ENCODE measurements around the gene METTL26.

METTL26 gene

DNA sequence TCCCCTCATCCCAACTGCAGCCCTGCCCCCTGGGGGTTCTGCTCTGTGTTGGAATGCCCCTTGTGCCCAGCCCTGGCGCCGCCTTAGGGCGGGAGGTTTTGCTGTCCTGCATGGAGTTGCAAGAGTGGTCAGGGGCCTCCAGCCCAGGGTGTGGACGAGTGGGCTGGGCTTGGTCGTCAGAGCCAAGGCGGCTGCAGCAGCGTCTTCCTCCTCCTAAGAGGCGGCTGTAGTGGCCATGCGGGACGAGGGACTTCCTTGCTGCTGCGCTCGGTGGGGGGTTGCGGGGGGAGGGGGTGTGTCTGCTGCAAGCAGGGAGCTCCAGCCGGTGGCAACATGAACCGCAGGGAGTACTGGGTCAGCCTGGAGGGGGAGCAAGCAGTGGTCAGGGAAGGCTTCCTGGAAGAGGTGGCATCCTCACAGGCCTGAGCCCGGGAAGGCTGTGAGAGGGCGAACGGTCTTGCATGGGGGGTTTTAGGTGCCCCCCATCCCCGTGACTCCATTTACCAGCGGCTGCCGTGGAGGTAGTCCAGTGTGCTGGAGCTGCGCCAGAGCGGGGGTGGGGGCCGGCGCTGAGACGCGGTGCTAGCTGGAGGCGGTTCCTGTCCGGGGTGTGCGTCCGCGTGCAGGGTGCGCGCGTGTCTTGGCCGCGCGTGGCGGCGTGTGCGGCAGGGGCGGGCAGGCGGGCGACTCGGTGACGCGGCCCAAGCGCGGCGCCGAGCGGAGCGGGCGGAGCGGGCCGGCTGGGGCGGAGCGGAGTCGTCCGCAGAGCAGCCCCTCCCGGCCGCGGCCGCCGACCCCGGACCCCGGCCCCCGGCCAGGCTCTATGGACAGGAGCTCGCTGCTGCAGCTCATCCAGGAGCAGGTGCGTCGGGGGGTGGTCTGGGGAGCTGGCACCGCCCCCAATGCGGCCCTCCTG lies 39.1 kb upstream of the METTL26 start, which contains the start of gene RHBDL1:
Gene RHBDL1, plus strand, starts transcription at position 704 of the 916 bp plus-strand sequence. Its CDS starts 120 bp downstream, at position 824.
- DNase-seq, result peak in 5 of 14 donors; percentile 11 to 39 (median 32)

DNA sequence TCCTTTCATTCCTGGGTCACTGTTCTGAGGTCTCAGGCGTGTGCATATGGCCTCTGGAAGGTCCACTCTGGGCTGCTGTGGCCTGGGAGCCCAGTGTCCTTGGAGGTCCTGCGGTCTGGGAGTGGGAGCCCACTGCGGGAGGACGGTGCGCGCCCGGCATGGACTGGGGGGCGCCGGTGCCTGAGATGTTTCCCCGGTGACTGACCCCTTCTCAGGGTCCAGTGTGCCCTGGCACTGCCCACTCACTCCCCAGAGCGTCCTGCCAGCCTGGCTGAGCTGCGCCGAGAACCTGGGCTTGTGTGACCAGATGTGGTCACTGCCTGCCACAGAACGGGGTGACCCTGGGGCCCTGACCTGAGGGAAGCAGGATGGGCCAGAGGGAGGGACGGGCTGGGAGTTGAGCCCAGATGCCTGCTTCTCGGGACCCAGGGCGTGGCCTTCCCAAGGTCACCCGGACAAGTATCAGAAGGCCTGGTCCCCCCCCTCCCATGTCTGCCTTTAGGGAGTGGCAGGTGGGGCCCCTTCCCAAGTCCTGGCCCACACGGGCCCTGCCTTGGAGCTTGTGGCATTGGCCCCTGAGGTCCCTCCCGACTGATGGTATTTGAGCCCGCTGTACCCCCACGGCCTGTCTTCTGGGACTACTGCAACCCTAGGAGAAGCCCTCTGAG lies 38.2 kb upstream of the METTL26 start:
- no peak for DNase-seq

DNA sequence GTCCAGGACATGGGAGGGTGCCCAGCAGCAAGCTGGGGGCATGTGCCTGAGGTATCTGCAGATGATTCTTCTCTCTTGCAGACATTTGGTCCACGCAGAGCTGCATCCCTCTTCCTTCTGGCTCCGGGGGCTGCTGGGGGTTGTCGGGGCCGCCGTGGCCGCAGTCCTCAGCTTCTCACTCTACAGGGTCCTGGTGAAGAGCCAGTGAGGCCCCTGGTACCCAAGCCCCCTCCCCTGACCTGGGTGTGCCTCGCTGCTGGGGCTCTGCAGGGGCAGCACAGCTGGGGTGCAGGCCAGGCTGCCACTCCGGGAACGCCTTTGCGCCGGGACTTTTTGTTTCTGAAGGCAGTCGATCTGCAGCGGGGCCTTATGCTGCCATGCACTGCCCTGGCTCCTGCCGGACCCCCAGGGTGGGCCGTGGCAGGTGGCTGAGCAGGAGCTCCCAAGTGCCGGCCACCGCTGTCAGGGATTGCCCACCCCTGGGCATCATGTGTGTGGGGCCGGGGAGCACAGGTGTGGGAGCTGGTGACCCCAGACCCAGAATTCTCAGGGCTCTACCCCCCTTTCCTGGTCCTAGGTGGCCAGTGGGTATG lies 37.4 kb upstream of the METTL26 start:
- no peak for DNase-seq

- DNase-seq, result no peak
Measured at GRCh38 chr16:672851-673250, 36.7 kb upstream of the METTL26 start.

- no peak for DNase-seq
Measured at GRCh38 chr16:672371-672770, 36.3 kb upstream of the METTL26 start.

DNA sequence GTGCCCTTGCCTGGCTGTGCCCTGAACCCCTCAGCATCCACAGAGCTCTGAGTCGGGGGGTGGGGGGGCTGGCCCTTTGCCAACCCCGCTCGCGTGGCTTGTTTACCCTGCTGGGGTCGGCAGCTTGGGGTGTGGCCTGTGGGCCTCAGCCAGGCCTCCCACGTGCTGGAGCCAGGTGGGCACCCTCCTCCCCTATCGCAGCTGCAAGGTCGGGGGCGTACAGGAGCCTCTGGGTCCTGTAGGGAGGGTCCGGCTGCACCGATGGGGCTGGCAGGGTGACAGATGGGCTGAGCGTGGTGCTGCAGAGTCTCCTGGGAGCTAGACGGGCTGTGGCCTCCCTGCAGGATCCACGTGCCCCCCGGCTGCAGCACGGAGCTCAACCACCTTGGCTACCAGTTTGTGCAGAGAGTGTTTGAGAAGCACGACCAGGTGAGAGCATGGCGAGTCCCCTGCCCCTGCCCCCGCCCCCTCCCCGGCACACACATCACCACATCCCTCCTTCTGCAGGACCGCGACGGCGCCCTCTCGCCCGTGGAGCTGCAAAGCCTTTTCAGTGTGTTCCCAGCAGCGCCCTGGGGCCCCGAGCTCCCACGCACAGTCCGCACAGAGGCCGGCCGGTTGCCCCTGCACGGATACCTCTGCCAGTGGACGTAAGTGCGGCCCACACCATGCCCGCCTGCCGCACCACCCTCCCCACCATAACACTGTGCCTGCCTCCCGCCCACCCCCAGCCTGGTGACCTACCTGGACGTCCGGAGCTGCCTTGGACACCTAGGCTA lies 35.4 kb upstream of the METTL26 start:
- DNase-seq, result no peak

DNA sequence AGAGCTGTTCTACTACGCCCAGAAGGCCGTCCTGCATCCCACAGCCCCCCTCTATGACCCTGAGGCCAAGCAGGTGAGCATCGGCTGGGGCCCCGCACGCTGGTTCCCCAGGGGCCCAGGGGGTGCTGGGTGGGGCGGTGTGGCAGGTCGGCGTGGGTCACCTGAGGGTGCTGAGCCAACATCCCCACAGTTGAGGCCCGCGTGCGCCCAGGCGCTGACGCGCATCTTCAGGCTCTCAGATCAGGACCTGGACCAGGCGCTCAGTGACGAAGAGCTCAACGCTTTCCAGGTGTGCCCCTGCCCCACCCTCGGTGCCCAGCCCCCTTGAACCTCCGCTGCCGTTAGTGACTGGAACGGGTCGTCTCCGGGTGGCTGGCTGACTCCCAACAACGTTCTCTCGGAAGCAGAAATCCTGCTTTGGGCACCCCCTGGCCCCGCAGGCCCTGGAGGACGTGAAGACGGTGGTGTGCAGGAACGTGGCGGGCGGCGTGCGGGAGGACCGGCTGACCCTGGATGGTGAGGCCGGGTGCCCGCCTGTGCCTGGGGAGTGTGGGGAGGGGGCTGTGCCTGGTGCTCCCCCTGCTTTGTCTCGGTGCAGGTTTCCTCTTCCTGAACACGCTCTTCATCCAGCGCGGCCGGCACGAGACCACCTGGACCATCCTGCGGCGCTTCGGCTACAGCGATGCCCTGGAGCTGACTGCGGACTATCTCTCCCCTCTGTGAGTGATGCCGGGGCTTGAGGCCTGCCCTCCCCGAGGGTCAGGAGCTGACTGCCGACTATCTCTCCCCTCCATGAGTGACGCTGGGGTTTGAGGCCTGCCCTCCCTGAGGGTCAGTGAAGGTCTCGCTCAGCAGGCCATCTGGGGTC lies 34.6 kb upstream of the METTL26 start:
- DNase-seq, result no peak

- no peak for DNase-seq
Measured at GRCh38 chr16:669666-670065, 33.6 kb upstream of the METTL26 start.

- DNase-seq, result no peak
Measured at GRCh38 chr16:668519-669171, 32.5 kb upstream of the METTL26 start.

GRCh38 chr16:667780-668518 lies 31.8 kb upstream of the METTL26 start, which contains the start of gene RHOT2:
Gene RHOT2 (plus strand): TSS chr16:668132. CDS start chr16:668200, 68 bp downstream.
- peak in 13 of 14 donors; percentile 61 to 94 (median 83) for DNase-seq

- DNase-seq, result peak in 1 of 14 donors; percentile 61
Measured at GRCh38 chr16:667113-667779, 31.1 kb upstream of the METTL26 start.

GRCh38 chr16:666572-666971 lies 30.5 kb upstream of the METTL26 start:
- DNase-seq, result no peak

DNA sequence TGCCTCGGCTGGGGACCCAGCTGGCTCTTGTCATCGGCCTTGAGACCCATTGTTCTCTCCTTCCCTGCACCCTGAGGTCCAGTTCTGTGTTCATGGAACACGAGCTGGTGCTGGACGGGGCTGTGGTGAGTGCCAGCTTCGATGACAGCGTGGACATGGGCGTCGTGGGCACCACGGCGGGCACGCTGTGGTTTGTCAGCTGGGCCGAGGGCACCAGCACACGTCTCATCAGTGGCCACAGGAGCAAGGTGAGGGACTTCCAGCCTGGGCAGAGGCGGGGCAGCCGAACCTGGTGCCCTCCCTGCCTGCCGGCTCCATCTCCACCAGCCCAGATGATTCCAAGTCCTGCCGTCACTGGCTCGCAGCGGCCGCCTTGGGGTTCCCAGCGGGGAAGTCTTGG lies 26.5 kb upstream of the METTL26 start:
- DNase-seq, result no peak

GRCh38 chr16:662095-662494 lies 26.0 kb upstream of the METTL26 start:
- no peak for DNase-seq

DNA sequence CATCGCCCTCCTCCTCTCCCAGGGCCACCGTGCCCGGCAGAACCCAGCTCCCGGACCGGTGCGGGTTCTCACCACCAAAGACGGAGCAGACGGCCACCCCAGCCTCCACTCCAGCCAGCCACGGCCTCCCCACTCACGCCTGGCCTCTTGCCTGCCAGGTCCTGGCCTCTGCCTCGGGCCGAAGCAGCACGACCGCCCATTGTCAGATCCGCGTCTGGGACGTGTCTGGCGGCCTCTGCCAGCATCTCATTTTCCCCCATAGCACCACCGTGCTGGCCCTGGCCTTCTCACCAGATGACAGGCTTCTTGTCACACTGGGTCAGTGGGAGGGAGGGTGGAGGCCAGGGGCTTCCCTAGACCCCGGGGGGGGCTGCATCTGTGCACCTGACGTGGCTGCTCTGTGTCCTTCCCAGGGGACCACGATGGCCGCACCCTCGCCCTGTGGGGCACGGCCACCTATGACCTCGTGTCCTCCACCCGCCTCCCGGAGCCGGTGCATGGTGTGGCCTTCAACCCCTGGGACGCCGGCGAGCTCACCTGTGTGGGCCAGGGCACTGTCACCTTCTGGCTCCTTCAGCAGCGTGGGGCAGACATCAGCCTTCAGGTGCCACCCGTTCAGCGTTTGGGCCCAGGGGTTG lies 25.2 kb upstream of the METTL26 start:
- DNase-seq, result no peak

- peak in 12 of 14 donors; percentile 36 to 82 (median 63) for DNase-seq
Measured at GRCh38 chr16:660459-661183, 24.5 kb upstream of the METTL26 start.

- DNase-seq, result no peak
Measured at GRCh38 chr16:660132-660458, 24.0 kb upstream of the METTL26 start.

DNA sequence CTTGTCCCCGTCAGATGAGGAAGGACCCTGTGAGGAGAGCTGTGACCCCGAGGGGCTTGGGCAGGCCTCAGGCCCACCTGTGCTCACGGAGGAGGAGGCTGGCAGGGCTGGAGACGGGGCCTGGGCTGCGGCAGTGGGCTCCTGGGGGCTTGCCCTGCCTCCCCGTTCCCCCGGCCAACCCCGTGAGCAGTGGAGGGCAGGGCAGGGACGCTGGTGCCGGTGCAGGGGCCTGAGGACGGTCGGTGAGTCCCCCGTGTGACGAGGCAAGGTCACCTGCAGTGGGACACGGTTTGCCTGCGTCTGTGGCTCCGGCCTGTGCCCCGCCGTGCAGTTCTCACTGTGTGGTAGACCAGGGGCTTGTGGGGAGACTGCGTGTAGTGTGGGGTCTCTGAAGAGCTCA lies 23.5 kb upstream of the METTL26 start:
- no peak for DNase-seq

All from C1 segment of cervical spinal cord (tissue), 14 donors.